ENCODE measurements around the gene DNER.

DNER gene

GRCh38 chr2:229612384-229612971, 101.9 kb downstream of the DNER start:
- DNase-seq, result no peak

DNA sequence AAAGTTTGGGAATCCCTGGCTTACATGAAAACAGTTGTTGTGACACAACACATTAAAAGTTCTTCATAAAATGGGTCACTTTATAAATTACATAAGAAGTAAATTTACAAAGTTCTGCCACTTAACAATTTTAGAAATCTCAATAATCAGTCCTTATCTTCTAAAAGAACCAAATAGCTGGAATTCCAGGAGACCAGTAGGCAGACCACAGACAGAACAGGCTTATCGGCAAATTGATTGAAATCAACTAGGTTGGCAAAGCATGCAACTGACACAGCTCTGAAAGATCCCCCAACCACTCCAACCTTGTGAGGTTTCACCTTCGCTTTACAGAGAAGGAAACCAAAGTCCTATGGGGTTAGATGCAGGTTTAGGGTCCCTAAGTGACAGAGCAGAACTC, 103.0 kb downstream of the DNER start:
- no peak for DNase-seq

- DNase-seq, result no peak
These were observed 103.5 kb downstream of the DNER start for GRCh38 chr2:229610872-229611271.

DNA sequence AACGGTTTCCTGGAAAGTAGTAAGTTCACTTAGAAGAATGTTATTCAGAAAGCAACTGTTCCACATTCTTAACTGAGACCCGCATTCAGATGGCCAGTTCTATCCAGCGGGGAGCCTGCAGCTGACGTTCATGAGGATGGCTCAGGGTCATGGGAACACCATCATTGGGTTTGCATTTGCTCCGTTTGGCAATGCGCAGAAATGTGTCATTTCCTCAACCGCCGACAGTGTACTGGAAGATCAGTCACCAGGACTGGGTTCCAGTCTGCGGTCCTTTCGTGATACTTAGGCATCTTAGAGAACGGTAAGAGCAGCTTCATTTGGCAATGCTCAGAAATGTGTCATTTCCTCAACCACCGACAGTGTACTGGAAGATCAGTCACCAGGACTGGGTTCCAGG, 104.0 kb downstream of the DNER start:
- no peak for DNase-seq

DNA sequence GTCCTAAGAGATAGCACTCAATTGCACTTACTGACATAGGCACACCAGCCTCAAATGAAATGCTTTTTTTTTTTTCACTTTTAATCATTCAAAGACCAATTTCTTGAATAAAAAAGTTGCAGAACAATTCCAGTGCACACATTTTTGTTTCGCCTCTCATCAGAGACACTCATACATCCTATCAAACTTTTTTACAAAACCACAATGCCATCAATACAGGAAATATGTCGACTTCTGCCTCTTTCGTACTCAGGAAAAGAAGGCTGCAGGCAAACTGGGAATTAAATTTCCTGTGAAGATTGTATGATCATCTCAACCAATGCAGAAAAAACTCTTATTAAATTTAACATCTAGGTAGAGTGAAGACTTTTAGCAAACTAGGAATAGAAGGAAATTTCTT, 112.4 kb downstream of the DNER start:
- DNase-seq, result no peak

GRCh38 chr2:229601396-229601795, 113.0 kb downstream of the DNER start:
- no peak for DNase-seq

DNA sequence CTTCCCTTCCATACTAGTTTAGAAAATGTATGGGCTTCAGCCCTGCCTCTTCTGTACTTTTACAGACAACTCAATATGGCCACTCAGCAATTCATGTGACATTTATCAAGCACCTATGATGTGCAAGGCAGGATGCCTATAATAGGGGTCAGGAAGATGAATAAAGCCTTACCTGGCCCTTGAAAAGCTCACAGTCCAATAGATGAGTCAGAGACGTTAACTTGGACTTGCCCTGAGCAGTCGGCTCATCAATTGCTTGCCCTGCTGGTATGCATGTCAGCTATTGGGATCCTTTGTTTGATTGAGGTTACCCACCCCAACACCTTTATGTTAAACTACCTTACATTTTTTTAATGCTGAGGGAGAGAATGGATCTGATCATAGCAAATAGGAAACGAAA, 116.1 kb downstream of the DNER start:
- DNase-seq, result no peak

GRCh38 chr2:229596796-229597195, 117.6 kb downstream of the DNER start:
- no peak for DNase-seq

DNA sequence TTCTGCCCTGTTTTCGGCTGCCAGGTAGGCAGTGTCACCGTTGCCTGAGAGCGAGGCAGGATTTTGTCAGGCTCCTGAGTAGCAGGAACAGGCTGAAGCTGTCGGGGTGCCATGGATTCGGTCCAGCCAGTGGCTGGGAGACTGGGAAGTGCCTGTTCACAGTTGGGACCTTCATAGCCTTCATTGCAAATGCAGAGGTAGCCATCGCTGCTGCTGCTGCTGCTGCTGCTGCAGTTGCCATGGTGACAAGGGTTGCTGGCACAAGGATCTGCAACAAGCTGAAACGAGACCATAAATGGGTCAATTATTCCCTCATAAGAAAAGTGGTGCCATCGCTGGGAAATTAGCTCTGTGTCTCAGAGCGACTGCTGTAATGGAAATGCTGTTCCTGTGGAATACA, 122.7 kb downstream of the DNER start:
- no peak for DNase-seq

DNA sequence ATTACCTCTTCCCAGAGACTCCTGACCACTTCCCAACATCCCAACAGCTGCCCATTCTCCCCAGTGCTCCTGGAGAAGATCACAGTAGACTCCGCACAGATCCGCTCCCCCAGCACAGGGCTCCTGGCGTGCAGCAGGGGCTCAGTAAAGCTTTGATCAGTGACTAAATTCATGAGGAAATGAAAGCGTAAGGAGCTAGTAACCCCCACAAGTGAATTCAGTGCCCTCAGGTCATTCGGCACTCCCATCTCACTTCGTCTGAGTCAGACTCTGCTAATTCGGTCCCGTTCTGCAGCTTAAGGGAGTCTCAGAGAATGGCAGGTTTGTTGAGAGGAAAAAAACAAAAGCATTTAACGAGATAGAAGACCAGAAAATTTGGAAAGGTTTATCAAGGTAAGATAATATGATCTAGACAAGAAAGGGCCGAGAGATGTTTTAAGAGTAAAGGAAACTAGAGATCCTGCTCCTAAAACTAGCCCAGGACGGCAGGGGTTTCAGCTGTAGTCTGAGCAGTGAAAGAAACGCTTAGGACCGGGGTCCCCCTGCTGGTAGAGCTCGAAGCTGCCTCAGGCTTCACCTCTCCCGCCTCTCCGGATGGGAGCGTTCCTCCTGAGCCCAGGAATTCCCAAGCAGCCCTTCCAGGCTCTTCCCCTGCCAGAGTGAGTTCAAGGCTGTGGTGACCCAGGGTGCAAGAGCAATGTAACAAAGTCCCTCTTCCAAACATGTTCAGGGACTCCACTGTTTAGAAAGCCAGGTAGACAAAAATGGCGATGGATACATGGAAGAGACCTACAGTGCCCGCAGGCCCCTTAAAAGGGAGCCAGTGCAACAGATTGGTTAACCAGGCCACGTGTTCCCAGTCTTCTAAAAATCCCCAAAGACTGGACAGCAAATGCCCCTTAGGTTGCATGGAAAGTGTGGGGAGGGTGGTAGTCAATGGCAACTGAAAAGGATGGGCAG, 127.3 kb downstream of the DNER start:
- DNase-seq, result peak; percentile 25

GRCh38 chr2:229586012-229586411, 128.3 kb downstream of the DNER start:
- DNase-seq, result no peak

GRCh38 chr2:229582151-229582550, 132.2 kb downstream of the DNER start:
- DNase-seq, result no peak

- no peak for DNase-seq
These were observed 136.1 kb downstream of the DNER start for GRCh38 chr2:229578052-229578846.

- DNase-seq, result no peak
These were observed 138.6 kb downstream of the DNER start for GRCh38 chr2:229575569-229576315.

- DNase-seq, result no peak
These were observed 141.7 kb downstream of the DNER start for GRCh38 chr2:229572507-229573271.

DNA sequence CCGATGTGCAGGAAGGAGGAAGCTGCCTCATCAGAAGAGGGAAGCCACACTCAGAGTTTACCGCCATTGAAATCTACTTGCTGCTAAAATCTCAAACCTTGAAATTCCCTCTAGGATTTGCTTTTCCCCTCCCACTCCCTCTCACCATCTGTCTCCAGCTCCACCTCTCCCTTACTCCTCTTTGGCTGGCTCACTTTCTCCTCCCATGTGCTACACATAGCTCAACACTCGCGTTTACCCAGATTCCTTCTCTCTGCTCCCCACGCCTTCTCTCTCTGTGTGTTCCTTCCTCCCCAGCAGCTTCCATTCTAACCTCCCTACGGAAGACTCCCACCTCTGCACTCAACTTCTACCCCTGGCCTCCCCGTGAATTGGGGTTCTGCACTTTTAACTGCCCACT, 143.1 kb downstream of the DNER start:
- no peak for DNase-seq

- no peak for DNase-seq
These were observed 148.0 kb downstream of the DNER start for GRCh38 chr2:229566370-229566769.

DNA sequence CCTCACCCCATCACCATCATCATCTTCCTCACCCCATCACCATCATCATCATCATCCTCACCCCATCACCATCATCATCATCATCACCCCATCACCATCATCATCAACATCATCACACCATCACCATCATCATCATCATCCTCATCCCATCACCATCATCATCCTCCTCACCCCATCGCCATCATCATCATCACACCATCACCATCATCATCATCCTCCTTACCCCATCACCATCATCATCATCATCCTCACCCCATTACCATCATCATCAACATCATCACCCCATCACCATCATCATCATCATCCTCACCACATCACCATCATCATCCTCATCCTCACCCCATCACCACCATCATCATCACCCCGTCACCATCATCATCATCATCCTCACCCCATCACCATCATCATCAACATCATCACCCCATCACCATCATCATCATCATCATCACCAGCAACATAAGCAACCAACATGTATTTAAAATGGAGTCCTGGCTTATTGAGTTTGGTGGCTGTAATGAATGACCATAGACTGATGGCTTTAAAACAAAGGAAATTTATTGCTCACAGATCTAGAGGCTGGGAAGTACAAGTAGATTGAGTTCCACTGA, 150.0 kb downstream of the DNER start:
- DNase-seq, result no peak

- DNase-seq, result no peak
These were observed 151.0 kb downstream of the DNER start for GRCh38 chr2:229563388-229563787.

DNA sequence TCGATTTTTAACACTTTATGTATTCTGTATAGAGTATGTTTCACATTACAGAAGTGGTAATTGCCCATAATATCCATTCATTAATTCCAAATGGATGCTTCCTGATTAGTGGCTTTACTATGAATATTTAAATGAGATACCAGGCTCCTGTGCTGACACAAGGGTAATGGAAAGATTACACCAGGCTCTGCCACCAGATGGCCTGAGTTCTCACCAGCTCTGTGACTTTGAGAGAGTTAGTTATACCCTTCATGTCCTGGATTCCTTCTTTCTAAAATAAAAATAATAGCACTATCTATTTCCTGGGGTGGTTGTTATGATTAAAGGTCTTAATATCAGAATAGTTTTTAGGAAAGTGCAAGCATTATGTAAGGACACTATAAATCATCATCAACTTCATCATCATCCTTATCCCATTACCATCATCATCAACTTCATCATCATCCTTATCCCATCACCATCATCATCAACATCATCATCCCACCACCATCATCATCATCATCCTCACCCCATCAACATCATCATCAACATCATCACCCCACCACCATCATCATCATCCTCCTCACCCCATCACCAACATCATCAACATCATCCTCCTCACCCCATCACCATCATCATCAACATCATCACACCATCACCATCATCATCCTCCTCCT, 151.8 kb downstream of the DNER start:
- DNase-seq, result no peak

GRCh38 chr2:229559986-229560385, 154.4 kb downstream of the DNER start:
- DNase-seq, result no peak
